HG03520 (cell line): Measurements from ENCODE around the gene IPCEF1.
A peak's percentile ranks its signal among the peaks of the same experiment; 100 is the strongest.

ENCODE experiments used
- ATAC-seq: cut with Tn5 transposase; IDR thresholded peaks from one replicate; pipeline ENCODE4 v1.9.1; 2021; ENCODE audit warnings: mild to moderate bottlenecking, moderate library complexity; ENCODE audit not compliant: unreplicated experiment

Gene IPCEF1

GRCh38 chr6:154373971-154374370 is 17.4 kb upstream of the IPCEF1 start:
- no peak for ATAC-seq

GRCh38 chr6:154371281-154371680 is 14.7 kb upstream of the IPCEF1 start:
- ATAC-seq: no peak

DNA sequence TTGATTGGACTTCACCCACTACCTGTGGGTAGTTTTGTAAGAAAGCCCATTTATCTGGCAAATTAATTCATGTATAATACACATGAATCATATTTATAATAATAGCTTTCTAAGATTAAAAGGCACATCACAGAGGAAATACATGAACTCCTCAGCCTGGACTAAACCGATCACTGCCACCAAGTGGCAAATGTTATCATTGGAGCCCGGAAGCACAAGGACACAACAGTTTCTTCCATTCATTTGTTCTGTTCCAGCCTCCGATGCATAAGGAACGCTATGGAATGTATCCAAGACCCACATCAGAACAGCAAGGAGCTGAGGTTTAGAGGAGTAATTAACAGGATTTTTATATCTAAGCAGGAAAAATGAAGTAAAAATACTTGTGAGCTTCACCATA is 13.9 kb upstream of the IPCEF1 start:
- no peak for ATAC-seq

DNA sequence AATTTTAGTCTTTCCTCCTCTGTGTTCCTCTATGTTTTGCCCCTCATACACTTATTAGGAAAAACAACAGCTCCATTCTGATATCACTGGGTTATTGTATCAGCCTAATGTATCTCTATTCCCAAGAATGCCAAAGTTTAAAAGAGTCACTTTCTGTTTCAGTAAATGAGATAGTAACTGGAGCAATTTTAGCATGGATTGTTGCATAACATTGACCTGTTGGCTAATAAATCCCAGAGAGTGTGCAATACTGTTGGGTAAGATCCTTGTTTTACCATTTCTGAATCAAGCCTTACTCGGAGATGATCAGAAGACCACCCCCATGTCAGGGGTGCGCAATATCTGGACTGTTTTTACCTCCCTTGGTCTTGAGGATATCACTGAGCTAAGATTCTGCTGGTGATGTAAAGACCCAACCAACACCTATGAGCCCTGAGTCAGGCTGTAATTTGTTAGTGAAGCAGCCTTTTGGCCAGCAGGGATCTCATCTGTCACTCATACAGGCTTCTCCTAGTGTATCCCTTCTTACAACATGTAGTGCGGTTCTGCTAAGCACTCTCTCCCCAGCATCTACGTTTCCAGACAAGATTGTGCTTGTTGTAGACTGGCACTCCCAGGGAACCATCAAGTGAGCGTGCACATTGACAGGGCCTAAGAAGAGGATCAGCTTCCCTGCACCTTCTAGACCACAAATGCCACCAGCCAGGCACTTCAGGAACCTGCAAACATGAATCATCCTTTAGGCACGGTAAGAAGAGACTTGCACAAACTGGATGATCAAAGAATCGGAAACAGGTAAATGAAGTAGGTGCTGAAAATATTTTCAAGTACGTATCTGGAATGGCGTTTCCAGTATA is 11.5 kb upstream of the IPCEF1 start:
- ATAC-seq: no peak

DNA sequence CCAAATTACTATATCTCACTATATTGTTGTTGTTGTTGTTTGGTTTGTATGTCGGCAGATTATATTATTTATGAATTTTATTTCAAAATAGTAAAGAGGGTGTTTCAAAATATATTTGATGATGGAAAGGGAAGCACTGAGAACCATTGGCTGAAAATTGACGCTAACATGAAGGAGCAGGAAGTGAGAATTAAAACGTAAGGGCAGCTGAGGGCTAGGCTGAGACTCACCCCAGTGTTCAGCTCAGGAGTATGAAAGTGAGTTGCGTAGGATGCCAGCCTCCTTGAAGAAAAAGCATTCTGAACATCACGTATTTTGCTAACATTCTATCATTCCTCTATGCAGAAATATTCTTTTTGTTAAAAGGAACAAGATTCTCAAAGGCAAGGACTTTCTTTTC is 10.7 kb upstream of the IPCEF1 start:
- ATAC-seq: no peak

- ATAC-seq: no peak
These were observed 7.2 kb upstream of the IPCEF1 start for GRCh38 chr6:154363821-154364220.

DNA sequence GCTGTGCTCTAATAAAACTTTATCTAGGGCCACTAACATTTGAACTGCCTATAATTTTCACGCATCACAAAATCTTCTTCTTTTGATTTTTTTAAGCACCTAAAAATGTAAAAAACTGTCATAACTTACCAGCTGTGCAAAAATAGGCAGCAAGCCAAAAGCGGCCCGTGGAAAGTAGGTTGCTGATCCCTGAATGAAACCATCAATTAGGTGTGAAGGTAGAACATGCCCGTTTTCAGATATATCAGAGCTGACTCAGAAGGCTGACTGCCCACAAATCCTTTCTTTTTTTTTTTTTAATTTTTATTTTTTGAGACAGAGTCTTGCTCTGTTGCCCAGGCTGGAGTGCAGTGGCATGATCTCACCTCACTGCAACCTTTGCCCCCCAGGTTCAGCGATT is 4.9 kb upstream of the IPCEF1 start:
- no peak for ATAC-seq

GRCh38 chr6:154360476-154360875 is 3.9 kb upstream of the IPCEF1 start:
- ATAC-seq: no peak

GRCh38 chr6:154359679-154360078 is 3.1 kb upstream of the IPCEF1 start:
- no peak for ATAC-seq

GRCh38 chr6:154359161-154359574 is 2.6 kb upstream of the IPCEF1 start:
- ATAC-seq: no peak

- no peak for ATAC-seq
These were observed 1.5 kb upstream of the IPCEF1 start for GRCh38 chr6:154358019-154358545.

- no peak for ATAC-seq
These were observed 490 bp downstream of the IPCEF1 start for GRCh38 chr6:154356113-154356512.

- ATAC-seq: no peak
These were observed 2.3 kb downstream of the IPCEF1 start for GRCh38 chr6:154354265-154354777.

GRCh38 chr6:154353626-154354025 is 3.0 kb downstream of the IPCEF1 start:
- no peak for ATAC-seq

- peak; percentile 57 for ATAC-seq
These were observed 3.6 kb downstream of the IPCEF1 start for GRCh38 chr6:154352898-154353585.

GRCh38 chr6:154350293-154350692 is 6.3 kb downstream of the IPCEF1 start:
- no peak for ATAC-seq

GRCh38 chr6:154347981-154348380 is 8.6 kb downstream of the IPCEF1 start:
- ATAC-seq: no peak

GRCh38 chr6:154345811-154346210 is 10.8 kb downstream of the IPCEF1 start:
- no peak for ATAC-seq

- ATAC-seq: no peak
These were observed 12.9 kb downstream of the IPCEF1 start for GRCh38 chr6:154343473-154344308.

DNA sequence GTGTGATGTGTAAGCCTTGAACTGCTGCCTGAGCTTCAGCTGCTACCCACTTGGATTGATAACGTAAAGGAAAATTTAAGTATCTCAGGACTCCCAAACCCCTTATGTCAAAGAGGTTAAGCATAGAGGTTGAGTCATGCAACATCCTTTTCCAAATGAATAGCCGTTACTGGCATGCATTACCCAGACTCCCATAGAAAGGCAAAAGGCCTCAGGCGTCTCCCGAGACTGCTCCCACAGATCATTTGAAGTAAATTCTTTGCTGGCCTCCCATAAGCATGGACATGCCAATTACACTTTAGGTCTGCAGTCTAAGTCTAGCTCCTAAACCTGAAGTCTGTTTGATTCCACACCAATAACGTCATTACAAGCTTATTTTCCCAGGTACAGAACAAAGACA is 14.7 kb downstream of the IPCEF1 start:
- ATAC-seq: no peak

GRCh38 chr6:154341336-154341735 is 15.3 kb downstream of the IPCEF1 start:
- ATAC-seq: no peak
